ENCODE data around the gene FLOT2.

- no peak for TF ChIP-seq CTCF (IDR thresholded peaks at IDR 0.05; ENCODE audit: low read length)
- TF ChIP-seq EZH2phosphoT487 (IDR thresholded peaks at IDR 0.05; ENCODE audit: low read length): no peak
These were observed 6.3 kb downstream of the FLOT2 start for GRCh38 chr17:28891201-28891600.
